ENCODE measurements around the gene ACSS1. TPM values are rescaled to one million over a fixed set of nuclear protein-coding genes. Genes with fewer than 3 reads are reported as not detected.

The ACSS1 gene
- total and polyA plus RNA-seq, 2 experiments from 2014 or later = 1.3 to 4.1 TPM

DNA sequence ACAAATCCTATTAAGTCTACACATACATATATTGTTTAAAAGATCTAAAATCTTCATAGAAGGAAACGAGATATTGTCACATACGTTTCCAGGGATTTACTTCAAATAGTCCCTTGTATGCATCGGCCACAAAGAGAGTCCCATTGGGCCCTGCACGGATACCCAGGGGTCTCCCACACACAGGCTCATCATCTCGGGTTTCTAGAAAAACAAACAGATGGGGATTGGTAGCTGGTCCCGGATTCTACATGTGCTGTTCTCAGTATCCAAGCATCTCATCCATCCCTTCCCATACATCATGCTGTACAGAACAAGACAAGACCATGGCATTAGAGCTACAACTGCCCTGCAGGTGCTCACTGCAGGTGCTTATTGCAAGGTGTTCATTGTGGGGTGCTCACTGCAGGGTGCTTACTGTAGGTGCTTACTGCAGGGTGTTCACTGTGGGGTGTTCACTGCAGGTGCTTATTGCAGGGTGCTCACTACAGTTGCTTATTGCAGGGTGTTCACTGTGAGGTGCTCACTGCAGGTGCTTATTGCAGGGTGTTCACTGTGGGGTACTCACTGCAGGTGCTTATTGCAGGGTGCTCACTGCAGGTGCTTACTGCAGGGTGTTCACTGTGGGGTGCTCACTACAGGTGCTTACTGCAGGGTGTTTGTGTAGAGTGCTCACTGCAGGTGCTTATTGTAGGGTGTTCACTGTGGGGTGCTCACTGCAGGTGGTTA is 86.4 kb downstream of the ACSS1 start (continued):
- TF ChIP-seq, protein P1, sequence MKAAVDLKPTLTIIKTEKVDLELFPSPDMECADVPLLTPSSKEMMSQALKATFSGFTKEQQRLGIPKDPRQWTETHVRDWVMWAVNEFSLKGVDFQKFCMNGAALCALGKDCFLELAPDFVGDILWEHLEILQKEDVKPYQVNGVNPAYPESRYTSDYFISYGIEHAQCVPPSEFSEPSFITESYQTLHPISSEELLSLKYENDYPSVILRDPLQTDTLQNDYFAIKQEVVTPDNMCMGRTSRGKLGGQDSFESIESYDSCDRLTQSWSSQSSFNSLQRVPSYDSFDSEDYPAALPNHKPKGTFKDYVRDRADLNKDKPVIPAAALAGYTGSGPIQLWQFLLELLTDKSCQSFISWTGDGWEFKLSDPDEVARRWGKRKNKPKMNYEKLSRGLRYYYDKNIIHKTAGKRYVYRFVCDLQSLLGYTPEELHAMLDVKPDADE (IDR thresholded peaks at IDR 0.05) = no peak
- TF ChIP-seq CREB1 (CRISPR knock-in tag; IDR thresholded peaks at IDR 0.05; ENCODE audit: low read depth) (no peak), JUNB (IDR thresholded peaks at IDR 0.05; ENCODE audit: unreplicated experiment) (no peak), ZNF331 (CRISPR knock-in tag; IDR thresholded peaks at IDR 0.05; ENCODE audit: low read depth) (no peak)
- TF ChIP-seq, protein P2, sequence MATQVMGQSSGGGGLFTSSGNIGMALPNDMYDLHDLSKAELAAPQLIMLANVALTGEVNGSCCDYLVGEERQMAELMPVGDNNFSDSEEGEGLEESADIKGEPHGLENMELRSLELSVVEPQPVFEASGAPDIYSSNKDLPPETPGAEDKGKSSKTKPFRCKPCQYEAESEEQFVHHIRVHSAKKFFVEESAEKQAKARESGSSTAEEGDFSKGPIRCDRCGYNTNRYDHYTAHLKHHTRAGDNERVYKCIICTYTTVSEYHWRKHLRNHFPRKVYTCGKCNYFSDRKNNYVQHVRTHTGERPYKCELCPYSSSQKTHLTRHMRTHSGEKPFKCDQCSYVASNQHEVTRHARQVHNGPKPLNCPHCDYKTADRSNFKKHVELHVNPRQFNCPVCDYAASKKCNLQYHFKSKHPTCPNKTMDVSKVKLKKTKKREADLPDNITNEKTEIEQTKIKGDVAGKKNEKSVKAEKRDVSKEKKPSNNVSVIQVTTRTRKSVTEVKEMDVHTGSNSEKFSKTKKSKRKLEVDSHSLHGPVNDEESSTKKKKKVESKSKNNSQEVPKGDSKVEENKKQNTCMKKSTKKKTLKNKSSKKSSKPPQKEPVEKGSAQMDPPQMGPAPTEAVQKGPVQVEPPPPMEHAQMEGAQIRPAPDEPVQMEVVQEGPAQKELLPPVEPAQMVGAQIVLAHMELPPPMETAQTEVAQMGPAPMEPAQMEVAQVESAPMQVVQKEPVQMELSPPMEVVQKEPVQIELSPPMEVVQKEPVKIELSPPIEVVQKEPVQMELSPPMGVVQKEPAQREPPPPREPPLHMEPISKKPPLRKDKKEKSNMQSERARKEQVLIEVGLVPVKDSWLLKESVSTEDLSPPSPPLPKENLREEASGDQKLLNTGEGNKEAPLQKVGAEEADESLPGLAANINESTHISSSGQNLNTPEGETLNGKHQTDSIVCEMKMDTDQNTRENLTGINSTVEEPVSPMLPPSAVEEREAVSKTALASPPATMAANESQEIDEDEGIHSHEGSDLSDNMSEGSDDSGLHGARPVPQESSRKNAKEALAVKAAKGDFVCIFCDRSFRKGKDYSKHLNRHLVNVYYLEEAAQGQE (IDR thresholded peaks at IDR 0.05; ENCODE audit: unreplicated experiment) = no peak
- TF ChIP-seq, protein P3, sequence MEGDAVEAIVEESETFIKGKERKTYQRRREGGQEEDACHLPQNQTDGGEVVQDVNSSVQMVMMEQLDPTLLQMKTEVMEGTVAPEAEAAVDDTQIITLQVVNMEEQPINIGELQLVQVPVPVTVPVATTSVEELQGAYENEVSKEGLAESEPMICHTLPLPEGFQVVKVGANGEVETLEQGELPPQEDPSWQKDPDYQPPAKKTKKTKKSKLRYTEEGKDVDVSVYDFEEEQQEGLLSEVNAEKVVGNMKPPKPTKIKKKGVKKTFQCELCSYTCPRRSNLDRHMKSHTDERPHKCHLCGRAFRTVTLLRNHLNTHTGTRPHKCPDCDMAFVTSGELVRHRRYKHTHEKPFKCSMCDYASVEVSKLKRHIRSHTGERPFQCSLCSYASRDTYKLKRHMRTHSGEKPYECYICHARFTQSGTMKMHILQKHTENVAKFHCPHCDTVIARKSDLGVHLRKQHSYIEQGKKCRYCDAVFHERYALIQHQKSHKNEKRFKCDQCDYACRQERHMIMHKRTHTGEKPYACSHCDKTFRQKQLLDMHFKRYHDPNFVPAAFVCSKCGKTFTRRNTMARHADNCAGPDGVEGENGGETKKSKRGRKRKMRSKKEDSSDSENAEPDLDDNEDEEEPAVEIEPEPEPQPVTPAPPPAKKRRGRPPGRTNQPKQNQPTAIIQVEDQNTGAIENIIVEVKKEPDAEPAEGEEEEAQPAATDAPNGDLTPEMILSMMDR (conservative IDR thresholded peaks at IDR 0.05; ENCODE audit: low read depth in 2 of 2) = no peak

DNA sequence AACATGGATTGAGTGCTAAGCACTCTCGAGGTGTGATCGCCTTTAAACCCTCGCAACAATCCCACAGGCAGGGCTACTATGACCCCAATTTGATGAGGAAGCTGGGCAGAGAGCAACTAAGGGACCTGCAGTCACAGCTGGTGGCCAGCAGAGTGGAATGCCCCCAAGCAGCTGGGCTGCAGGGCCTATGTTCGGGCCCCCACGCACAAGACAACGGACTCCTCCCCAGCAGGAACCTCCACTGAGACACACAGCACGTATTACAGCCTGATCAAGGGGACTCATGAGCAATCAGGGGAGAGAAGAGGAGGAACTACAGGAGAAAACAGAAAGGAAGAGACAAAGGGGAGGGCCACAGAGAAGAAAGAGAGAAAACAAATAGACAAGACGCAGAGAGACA is 87.2 kb downstream of the ACSS1 start:
- no peak for ATAC-seq
- Histone ChIP-seq H3K4me3 (no peak overlapping the region), H3K4me2 (no peak overlapping the region), H3K36me3 (ENCODE audit: insufficient read depth) (0 out of 2 replicates have a peak, but pooled peaks cover 13% of the 10 kb centered on the region), H4K20me1 (replicated peaks; ENCODE audit: insufficient read depth) (no peaks in the 10 kb centered on the region), H3F3A (replicated peaks; ENCODE audit: low read depth) (no peaks in the 10 kb centered on the region), H2AFZ (no peak overlapping the region), H3K79me2 (replicated peaks; ENCODE audit: insufficient read depth) (peaks cover 6% of the 10 kb centered on the region; the same call in 1 of the 2 replicates), H3K4me1 (ENCODE audit: insufficient read depth) (no peaks in the 10 kb centered on the region), H3K9me2 (ENCODE audit: insufficient read depth) (no peaks in the 10 kb centered on the region), H3K27ac (ENCODE audit: low read depth) (no peak overlapping the region), H3K27me3 (ENCODE audit: insufficient read depth) (no peaks in the 10 kb centered on the region)
- Mint-ChIP-seq H3K27ac (no peak overlapping the region), H3K36me3 (ENCODE audit: low read depth) (peaks cover 65% of the 10 kb centered on the region), H3K4me3 (no peak overlapping the region), H3K4me1 (no peaks in the 10 kb centered on the region), H3K9me3 (no peaks in the 10 kb centered on the region), H3K27me3 (ENCODE audit: insufficient read depth, low read depth, poor library complexity) (peaks cover 2% of the 10 kb centered on the region)
- no peak for DNase-seq (ENCODE audit: low spot score)
- TF ChIP-seq CREB1 (CRISPR knock-in tag; IDR thresholded peaks at IDR 0.05; ENCODE audit: low read depth) (no peak), EZH2 (IDR thresholded peaks at IDR 0.05; ENCODE audit: low read depth, unreplicated experiment) (no peak), NANOG (IDR thresholded peaks at IDR 0.05; ENCODE audit: borderline replicate concordance) (no peak), STAT1 (IDR thresholded peaks at IDR 0.05; ENCODE audit: unreplicated experiment) (no peak), EZH2phosphoT487 (IDR thresholded peaks at IDR 0.05; ENCODE audit: unreplicated experiment) (no peak)
- TF ChIP-seq, protein P1 (IDR thresholded peaks at IDR 0.05) = no peak
- TF ChIP-seq, protein P3 (conservative IDR thresholded peaks at IDR 0.05; ENCODE audit: low read depth in 2 of 2) = no peak
